Ramos (cell line): ENCODE results near the gene BHLHE23.

ENCODE experiments used
- in situ Hi-C: fragments of 300-500 bp; cut with MboI; formaldehyde crosslinking; loops from one replicate; pipeline ENCODE4 v1.14.3; 2022; ENCODE audit warnings: low sequenced_read_pairs; ENCODE audit not compliant: unreplicated experiment

BHLHE23 gene

DNA sequence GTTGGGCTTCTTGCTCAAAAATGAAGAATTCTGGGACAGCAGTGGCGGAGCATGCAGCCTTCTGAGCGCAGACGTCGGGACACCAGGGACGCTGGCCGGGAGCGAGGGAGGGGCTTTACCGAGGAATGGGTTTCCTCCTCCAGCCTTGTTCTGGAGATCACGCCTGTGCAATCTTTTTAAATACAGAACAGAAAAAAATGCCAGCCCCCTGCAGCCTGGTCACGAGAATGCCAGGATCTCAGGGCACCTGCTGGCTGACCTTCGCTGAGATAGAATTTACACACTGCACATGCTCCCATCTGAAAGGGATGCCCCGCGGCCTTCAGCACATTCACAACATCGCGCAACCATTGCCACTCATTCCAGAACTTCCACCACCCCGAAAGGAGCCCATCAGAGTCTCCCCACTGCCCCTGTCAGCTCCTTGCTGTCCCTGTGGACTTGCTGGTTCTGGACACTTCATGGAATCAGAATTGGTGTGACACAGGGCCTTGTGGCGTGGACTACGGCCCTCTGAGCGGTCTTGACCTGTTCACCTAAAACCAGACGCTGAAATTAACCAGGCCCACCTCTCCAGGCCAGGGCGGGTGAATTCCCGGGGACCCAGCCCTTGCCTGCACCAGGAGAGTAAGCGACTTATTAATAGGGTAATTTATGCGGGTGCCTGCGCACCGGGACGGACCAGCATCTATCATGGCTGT lies 20.6 kb upstream of the BHLHE23 start:
- in situ Hi-C loops = no loop called here

GRCh38 chr20:63026582-63027165 lies 19.9 kb upstream of the BHLHE23 start:
- in situ Hi-C loops = no loop called here

DNA sequence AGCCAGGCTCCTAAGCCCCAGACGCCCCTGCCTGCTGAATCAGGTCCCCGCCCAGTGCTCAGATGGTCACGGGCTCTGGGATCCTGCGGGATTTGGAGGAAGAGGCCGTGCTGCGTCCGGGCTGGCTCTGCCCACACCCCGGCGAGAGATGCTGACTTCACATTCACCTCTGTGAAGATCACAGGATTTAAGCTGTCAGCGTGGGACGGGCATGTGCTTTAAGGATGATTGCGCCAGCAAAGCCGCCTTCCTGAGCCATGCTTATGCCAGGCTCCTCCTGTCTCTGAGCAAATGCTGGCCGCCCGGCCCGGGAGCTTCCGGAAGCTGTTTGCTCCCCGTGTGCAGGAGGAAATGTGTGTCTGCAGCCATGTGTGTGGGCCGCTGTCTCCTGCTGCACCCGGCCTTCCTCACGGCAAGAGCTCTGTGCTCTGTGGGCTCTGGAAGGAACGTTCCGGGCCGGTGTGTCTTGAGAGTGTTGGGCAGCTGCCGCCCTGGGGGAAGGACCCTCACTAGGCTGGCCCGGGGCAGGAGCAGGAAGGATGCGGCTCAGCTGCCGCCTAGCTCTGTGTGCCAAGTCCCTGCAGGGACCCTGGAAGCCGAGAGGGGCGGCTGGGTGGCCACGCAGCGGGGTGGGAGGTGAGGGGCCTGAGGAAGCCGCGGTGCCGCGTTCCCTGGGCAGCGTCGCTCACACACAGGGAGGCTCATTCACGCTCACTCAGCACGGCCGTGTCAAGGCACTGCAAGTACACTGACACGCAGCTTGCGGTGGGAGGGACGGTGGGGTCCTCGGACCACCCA lies 19.0 kb upstream of the BHLHE23 start:
- in situ Hi-C loops = no loop called here

GRCh38 chr20:63024573-63025392 lies 18.0 kb upstream of the BHLHE23 start:
- in situ Hi-C loops = no loop called here

DNA sequence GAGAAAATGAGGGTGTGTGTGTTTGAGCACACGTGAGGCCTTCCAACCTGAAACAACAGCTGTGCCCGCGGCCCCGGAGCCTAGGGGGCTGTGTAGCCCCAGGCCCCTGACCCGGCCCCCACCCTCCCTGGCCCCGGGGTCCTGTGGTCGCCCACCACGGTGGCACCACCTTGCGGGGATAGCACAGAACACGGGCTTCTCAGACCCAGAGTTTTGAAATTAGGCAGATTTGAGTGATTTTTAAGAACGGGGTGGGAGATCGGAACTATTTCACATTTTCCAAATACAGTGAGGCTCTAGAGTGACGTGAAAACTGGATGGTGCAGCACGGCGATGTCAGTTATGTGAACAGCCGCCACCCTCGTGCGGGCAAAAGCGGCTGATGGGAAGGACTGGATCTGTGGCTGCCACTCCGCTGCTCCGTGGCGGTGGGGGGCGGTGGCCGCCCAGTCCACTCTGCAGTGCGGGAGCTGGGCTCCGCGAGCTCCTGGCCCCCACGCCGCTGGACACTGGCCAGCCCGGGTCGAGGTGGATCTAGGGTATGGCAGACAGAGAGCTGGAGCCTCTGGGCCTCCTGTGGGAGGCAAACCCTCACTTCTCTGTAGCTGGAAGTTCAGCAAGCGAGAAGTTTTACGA lies 17.3 kb upstream of the BHLHE23 start:
- in situ Hi-C loops = no loop called here

GRCh38 chr20:63023071-63023935 lies 16.5 kb upstream of the BHLHE23 start:
- in situ Hi-C loops = no loop called here

DNA sequence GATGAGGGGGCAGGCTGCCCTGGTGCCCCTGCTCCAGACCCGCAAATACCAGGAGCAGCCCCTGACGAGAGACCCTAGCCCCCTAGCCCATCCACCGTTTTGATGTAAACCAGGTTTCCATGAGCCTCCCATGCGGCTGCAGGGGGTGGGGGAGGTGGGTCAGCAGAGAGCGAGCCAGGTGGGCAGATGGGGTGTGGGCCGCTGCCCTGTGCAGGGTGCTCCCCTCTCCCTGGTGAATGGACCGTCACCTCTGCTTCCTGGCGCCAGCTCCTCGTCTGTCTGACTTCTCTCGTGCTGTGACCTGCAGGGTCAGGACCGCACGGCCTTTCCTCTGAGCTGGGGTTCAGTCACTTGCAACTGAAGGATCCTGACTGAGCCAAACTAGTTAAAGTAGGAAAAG lies 15.7 kb upstream of the BHLHE23 start:
- in situ Hi-C loops = no loop called here

GRCh38 chr20:63021356-63022321 lies 14.9 kb upstream of the BHLHE23 start:
- in situ Hi-C loops = no loop called here

- in situ Hi-C loops = no loop called here
These were observed 13.9 kb upstream of the BHLHE23 start for GRCh38 chr20:63020681-63021080.

DNA sequence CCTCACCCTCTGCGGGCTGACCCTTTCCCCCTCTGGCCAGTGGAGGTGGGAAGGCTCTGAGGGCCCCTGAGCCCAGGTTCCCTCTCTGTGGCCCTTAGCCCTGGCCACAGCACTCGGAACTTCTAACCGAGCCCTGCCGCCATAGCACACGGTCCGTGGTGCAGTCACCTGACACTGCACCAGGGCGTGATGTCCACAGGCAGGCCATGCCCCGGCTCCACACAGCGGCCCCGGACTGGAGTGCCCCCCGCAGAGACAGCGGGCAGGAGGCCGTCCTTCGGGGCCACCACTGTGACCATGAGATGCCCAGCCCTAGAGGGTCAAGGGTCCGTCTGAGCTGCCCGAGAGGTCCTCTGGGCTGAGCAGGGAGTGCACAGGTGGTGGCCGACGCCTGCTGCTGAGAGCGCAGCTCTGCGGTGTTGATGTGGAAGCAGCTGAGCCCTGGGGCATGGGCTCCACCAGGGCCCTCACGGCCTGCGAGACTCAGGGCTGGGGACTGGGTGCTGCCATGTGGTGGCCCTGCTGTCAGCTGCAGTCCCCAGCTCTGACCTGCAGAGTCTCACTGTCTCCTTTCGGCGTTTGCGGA lies 11.2 kb upstream of the BHLHE23 start:
- in situ Hi-C loops = loop anchor here (10.0 kb wide), 1 partner anchor 113 kb away; no protein-coding TSS in a partner anchor

- in situ Hi-C loops = loop anchor here (10.0 kb wide), 1 partner anchor 112 kb away; no protein-coding TSS in a partner anchor
These were observed 10.5 kb upstream of the BHLHE23 start for GRCh38 chr20:63017076-63017825.

- in situ Hi-C loops = loop anchor here (10.0 kb wide), 1 partner anchor 112 kb away; no protein-coding TSS in a partner anchor
These were observed 9.8 kb upstream of the BHLHE23 start for GRCh38 chr20:63016514-63017075.

DNA sequence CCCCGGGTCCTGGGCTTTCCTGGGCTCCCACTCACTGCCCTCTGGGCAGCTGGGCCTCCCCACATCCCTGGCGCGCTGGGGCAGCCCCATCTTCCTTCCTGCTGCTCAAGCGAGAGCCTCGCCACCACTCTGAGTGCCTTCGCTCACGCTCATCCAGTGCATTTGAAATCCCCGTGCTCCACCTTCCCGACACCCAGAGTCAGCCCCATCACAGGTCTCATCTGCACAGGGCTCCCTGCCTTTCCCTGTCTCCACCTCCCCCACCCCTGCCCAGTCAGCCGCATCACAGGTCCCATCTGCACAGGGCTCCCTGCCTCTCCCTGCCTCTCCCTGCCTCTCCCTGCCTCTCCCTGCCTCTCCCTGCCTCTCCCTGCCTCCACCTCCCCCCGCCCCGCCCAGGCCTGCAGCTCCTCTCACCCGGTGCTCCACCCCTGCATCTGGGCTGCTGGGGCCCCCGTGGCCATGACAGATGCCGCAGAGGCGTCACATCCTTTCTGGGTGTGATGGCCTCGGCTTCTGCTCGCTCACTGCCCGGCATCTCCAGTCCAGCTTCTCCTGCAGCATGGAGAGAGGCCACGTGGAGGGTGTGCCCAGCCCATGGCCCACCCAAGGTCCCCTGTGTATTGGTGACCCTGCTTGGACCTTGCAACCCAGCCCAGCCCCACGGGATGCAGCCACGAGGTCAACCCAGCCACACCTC lies 9.0 kb upstream of the BHLHE23 start:
- in situ Hi-C loops = loop anchor here (10.0 kb wide), 1 partner anchor 111 kb away; no protein-coding TSS in a partner anchor

- in situ Hi-C loops = loop anchor here (10.0 kb wide), 1 partner anchor 110 kb away; no protein-coding TSS in a partner anchor
These were observed 8.4 kb upstream of the BHLHE23 start for GRCh38 chr20:63015147-63015661.

- in situ Hi-C loops = loop anchor here (10.0 kb wide), 1 partner anchor 110 kb away; no protein-coding TSS in a partner anchor
These were observed 7.9 kb upstream of the BHLHE23 start for GRCh38 chr20:63014710-63015109.
